ENCODE data around the gene ZNF560.

The ZNF560 gene

DNA sequence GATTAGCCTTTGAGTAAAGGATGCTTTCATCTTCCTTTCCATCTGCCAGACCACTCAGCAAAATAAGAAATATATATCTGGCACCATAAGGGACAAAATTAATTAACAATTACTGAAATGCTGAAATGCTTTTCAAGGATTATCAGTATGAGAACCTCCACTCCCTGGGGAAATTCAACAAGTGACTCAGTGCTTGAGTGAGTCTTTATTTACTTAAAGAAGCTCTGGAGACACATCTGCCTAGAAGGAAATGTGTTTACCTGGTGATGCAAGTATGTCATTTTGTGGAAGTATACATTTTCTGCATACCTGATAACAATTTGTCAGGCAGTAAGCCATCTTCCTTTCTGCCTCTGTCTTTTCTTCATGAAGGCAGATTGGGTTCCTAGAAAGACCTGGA is 23.4 kb downstream of the ZNF560 start:
- DNase-seq (ENCODE audit: extremely low read depth, low read depth): no peak
- TF ChIP-seq, protein P1, sequence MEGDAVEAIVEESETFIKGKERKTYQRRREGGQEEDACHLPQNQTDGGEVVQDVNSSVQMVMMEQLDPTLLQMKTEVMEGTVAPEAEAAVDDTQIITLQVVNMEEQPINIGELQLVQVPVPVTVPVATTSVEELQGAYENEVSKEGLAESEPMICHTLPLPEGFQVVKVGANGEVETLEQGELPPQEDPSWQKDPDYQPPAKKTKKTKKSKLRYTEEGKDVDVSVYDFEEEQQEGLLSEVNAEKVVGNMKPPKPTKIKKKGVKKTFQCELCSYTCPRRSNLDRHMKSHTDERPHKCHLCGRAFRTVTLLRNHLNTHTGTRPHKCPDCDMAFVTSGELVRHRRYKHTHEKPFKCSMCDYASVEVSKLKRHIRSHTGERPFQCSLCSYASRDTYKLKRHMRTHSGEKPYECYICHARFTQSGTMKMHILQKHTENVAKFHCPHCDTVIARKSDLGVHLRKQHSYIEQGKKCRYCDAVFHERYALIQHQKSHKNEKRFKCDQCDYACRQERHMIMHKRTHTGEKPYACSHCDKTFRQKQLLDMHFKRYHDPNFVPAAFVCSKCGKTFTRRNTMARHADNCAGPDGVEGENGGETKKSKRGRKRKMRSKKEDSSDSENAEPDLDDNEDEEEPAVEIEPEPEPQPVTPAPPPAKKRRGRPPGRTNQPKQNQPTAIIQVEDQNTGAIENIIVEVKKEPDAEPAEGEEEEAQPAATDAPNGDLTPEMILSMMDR (IDR thresholded peaks at IDR 0.05; ENCODE audit: low read depth, low read length): no peak

DNA sequence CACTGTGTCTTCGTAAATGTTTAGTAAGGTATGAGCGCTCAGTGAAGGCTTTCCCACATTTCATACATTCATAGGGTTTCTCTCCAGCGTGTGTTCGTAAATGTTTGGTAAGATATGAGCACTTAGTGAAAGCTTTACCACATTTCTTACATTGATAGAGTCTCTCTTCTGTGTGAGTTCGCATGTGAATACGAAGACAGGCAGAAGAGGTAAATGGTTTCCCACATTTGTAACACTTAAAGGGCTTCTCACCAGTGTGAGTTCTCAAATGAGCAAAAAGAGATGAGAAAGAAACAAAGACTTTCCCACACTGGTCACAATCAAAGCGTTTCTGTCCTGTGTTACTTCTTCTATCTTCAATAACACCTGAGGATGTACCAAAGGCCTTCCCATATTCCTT is 31.3 kb downstream of the ZNF560 start:
- TF ChIP-seq, protein P1 (IDR thresholded peaks at IDR 0.05; ENCODE audit: low read depth, low read length): no peak
- DNase-seq (ENCODE audit: extremely low read depth, low read depth): no peak

DNA sequence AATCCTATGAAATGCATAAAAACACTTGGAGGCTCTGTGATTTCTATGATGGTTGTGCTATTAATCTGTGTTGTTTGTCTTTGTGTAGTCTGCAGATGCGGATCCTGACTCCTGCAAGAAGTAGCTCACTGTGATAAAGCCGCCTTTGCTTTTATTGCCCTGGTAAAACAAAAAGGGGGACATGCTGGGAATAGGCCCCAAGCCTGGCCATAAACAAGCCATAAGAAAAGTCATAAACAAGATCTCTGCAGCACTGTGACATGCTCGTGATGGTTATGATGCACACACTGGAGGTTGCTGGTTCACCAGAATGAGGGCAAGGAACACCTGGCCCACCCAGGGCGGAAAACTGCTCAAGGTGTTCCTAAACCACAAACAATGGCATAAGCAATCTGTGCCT is 36.5 kb downstream of the ZNF560 start:
- TF ChIP-seq, protein P1 (IDR thresholded peaks at IDR 0.05; ENCODE audit: low read depth, low read length): no peak
- DNase-seq (ENCODE audit: extremely low read depth, low read depth): no peak

DNA sequence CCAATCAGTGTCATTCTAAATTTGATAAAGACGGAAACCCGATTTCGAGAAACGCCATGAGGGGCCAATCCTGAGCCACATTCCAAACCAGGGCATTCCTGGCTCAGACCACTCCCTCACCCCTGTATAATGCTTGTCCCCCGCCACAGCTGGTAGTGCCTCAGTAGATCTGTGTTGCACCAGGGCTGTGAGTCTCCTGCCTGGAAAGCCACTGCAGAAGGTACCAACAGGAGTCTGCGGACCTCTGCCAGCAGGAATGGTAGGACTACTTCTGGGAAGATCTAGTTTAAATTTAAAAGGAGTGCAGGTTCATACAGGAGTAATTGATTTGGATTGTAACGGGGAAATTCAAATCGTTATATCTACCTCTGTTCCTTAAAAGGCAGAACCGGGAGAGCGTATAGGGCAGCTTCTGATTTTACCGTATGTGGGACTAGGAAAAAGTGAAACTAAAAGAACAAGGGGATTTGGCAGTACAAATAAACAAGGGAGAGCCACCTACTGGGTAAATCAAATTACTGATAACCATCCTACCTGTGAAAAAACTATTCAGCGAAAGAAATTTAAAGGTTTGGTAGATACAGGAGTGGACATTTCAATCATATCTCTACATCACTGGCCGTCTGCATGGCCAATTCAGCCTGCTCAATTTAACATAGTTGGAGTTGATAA is 42.3 kb downstream of the ZNF560 start:
- no peak for DNase-seq (ENCODE audit: extremely low read depth, low read depth)
- TF ChIP-seq, protein P1 (IDR thresholded peaks at IDR 0.05; ENCODE audit: low read depth, low read length): no peak

DNA sequence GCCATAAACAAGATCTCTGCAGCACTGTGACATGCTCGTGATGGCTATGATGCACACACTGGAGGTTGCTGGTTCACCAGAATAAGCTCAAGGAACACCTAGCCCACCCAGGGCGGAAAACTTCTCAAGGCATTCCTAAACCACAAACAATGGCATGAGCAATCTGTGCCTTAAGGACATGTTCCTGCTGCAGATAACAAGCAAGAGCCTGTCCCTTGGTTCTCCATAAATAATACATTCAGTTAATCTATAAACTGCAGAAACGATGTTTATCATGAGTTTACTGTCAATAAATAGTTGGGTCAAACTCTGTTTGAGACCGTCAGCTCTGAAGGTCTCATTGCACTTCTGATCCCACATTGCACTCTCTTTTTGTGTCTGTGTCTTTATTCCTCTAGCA is 44.5 kb downstream of the ZNF560 start:
- DNase-seq (ENCODE audit: extremely low read depth, low read depth): no peak
- TF ChIP-seq, protein P1 (IDR thresholded peaks at IDR 0.05; ENCODE audit: low read depth, low read length): no peak

DNA sequence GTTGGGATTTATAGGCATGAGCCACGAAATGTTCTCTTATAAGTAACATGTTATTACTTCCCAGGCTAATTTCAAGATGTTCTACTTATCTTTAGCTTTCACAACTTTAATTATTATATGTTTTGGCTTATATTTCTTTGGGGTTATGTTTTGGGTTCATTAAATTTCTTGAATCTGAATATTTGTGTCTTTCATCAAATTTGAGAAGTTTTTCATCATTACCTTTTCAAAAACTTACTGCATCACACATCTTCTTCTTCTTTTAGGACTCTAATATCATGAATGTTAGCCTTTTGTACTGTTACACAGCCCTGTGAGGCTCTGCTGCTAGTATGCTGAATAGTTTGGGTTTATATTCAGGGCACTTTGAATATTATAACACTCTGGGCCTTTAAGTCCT is 53.4 kb downstream of the ZNF560 start:
- no peak for DNase-seq (ENCODE audit: extremely low read depth, low read depth)
- TF ChIP-seq, protein P1 (IDR thresholded peaks at IDR 0.05; ENCODE audit: low read depth, low read length): no peak

DNA sequence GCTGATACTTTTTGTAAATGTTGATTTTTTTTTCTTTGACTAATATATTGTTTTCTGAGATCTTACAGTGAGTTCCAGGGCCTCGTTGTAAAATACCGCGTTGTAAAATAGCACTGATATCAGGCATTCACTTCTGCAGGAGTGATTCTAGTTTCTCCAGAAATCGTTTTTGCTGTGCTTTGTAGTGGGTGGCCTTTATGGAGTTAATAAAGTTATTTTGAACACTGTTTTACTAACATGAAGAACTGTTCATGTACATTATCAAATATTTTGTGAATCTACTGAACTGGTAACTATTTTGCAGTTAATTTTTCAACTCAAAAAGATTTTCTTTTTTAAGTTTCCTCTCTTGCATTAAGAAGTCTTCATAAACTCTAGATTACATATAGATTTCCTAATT is 62.1 kb downstream of the ZNF560 start:
- no peak for DNase-seq (ENCODE audit: extremely low read depth, low read depth)
- TF ChIP-seq, protein P1 (IDR thresholded peaks at IDR 0.05; ENCODE audit: low read depth, low read length): no peak

Measured in AG09319 (cell line).